ENCODE measurements around the gene PKP4. TPM values are rescaled to one million over a fixed set of nuclear protein-coding genes. Genes with fewer than 3 reads are reported as not detected.

PKP4 gene
- total and polyA plus RNA-seq, 9 of the 15 experiments (the other 6 are each of a cell fraction or from before 2014, with no cell fraction given) = 24.6 to 99.1 (median 74.0) TPM

GRCh38 chr2:158667586-158667985 lies 210.8 kb downstream of the PKP4 start:
- FAIRE-seq (no peak), ATAC-seq (no peak), DNase-seq (ENCODE audit: extremely low read depth in 1 of 4, low spot score in 3 of 4) (no peak)
- H3K36me3 ChIP-seq (ENCODE audit: control insufficient read depth, insufficient read depth, low read length) = peaks cover 94% of the 10 kb centered on the region
- no peaks in the 10 kb centered on the region for H3K27me3 ChIP-seq (ENCODE audit: control insufficient read depth in 2 of 2, insufficient read depth in 2 of 2, low read length in 2 of 2)
- no TSS peak for BruUV-seq (replicated peaks)
- no peak overlapping the region for H3K4me3 ChIP-seq
- no peak overlapping the region for H2AFZ ChIP-seq (ENCODE audit: low read depth, low read length)
- intact Hi-C loops (cut with micrococcal nuclease) (no loop called here), in situ Hi-C loops (cut with MboI) (no loop called here)
- no peaks in the 10 kb centered on the region for H3K9me3 ChIP-seq (replicated peaks; ENCODE audit: control insufficient read depth, insufficient read depth, low read depth, low read length)
- ChIA-PET CTCF (ENCODE audit: low intra/inter-chr PET ratio) (no interaction called here), POLR2A (no interaction called here)
- 72% methylated on average over 4 of the region's 4 CpGs for WGBS (ENCODE audit: insufficient coverage, low coverage, missing lambda C conversion rate)
- H3K4me1 ChIP-seq (replicated peaks in 1 of 2; ENCODE audit: control insufficient read depth in 2 of 2, insufficient read depth in 2 of 2, low read length in 2 of 2) = no peaks in the 10 kb centered on the region
- no peak overlapping the region for H3K27ac ChIP-seq (ENCODE audit: extremely low read depth, low read depth, low read length)
- H3K9ac ChIP-seq (ENCODE audit: insufficient read depth in 1 of 2, low read depth in 2 of 2, low read length in 2 of 2) = no peak overlapping the region
- H3K4me2 ChIP-seq (ENCODE audit: insufficient read depth, low read length) = no peak overlapping the region
- H4K20me1 ChIP-seq (replicated peaks; ENCODE audit: control insufficient read depth, insufficient read depth, low read length) = no peaks in the 10 kb centered on the region; the same call in 1 of the 2 replicates
- H3K9me1 ChIP-seq (ENCODE audit: control insufficient read depth, insufficient read depth, low read length) = peaks cover 4% of the 10 kb centered on the region
- no peaks in the 10 kb centered on the region for H3K79me2 ChIP-seq (ENCODE audit: control insufficient read depth, insufficient read depth, low read length)
- TF ChIP-seq NR2C1 (IDR thresholded peaks at IDR 0.05) (no peak), NR2C1 (tag; IDR thresholded peaks at IDR 0.05) (no peak), MLLT1 (IDR thresholded peaks at IDR 0.05) (no peak), ZNF76 (CRISPR knock-in tag; IDR thresholded peaks at IDR 0.05; ENCODE audit: borderline replicate concordance) (no peak), TSC22D4 (tag; IDR thresholded peaks at IDR 0.05) (no peak), HNRNPK (IDR thresholded peaks at IDR 0.05; ENCODE audit: low read depth, low read length, poor library complexity, severe bottlenecking) (no peak), U2AF2 (optimal IDR thresholded peaks at IDR 0.05; ENCODE audit: low read depth, low read length) (no peak), ZNF609 (CRISPR knock-in tag; IDR thresholded peaks at IDR 0.05; ENCODE audit: borderline replicate concordance) (no peak), FOXM1 (IDR thresholded peaks at IDR 0.05; ENCODE audit: low read depth) (no peak), FOXM1 (CRISPR knock-in tag; IDR thresholded peaks at IDR 0.05; ENCODE audit: low read depth) (no peak), KAT8 (IDR thresholded peaks at IDR 0.05; ENCODE audit: low read depth) (no peak), SFPQ (IDR thresholded peaks at IDR 0.05; ENCODE audit: low read depth, low read length) (no peak), ZBTB7A (IDR thresholded peaks at IDR 0.05; ENCODE audit: borderline replicate concordance, control insufficient read depth, low read depth, low read length) (no peak), PTTG1 (tag; IDR thresholded peaks at IDR 0.05; ENCODE audit: low read depth) (no peak)
